HepG2 (cell line): ENCODE data around the gene KRTAP5-6. TPM values are rescaled to one million over a fixed set of nuclear protein-coding genes. Genes with fewer than 3 reads are reported as not detected.
A peak's percentile ranks its signal among the peaks of the same experiment; 100 is the strongest.

Source experiments
- ATAC-seq: fragments of 200-7000 bp; cut with Tn5 transposase; 3 replicates; pipeline ENCODE4 v1.9.1; 2020; ENCODE audit warnings: mild to moderate bottlenecking, moderate library complexity
- BruUV-seq: library from RNA; stranded (reverse); fragments of 400-500 nt; replicated peaks from 2 replicates; lab custom pipeline; 2021; lab: Mats Ljungman, UMichigan
- CTCF ChIA-PET: fragments of 300-600 bp; formaldehyde crosslinking; extraction: SDS; loops from one replicate; lab custom pipeline; 2021; ENCODE audit warnings: low total read pairs, inconsistent platforms, low intra/inter-chr PET ratio; lab: Yijun Ruan, JAX
- POLR2A ChIA-PET: fragments of 350-600 bp; sonication (Branson Sonifier 250); formaldehyde crosslinking; loops from one replicate; lab custom pipeline; 2020; ENCODE audit warnings: antibody characterized with exemption, inconsistent platforms; lab: Yijun Ruan, JAX
- DNase-seq: peaks from one replicate; pipeline ENCODE4 v3.0.0-alpha.2; 2015; ENCODE audit warnings: low spot score
- FAIRE-seq: peaks from 3 replicates; lab custom pipeline; 2011; peaks lifted over from hg19 to GRCh38; lab: Jason Lieb, UNC
- H2AFZ ChIP-seq: one replicate; pipeline ENCODE4 v1.6.1; 2011; ENCODE audit warnings: low read length, inconsistent platforms
- H3K27ac ChIP-seq: fragments of 300-600 bp; 3 replicates; pipeline ENCODE4 v1.8.0; 2011; ENCODE audit warnings: mixed run types, mild to moderate bottlenecking, mixed read lengths, low read length, inconsistent platforms; ENCODE audit not compliant: insufficient read depth; ENCODE audit errors: extremely low read length
- H3K27me3 ChIP-seq, 2 experiments: fragments of 200-600 bp in 1 of 2; 2 replicates in 1 of 2; 3 replicates in 1 of 2; pipeline versions ENCODE4 v1.6.0 to v1.8.0; 2011; ENCODE audit warnings: low read length in 2 of 2, mild to moderate bottlenecking in 2 of 2, moderate library complexity in 2 of 2, inconsistent platforms in 1 of 2; ENCODE audit not compliant: insufficient read depth in 2 of 2, control insufficient read depth in 1 of 2
- H3K36me3 ChIP-seq, 2 experiments: fragments of 200-600 bp in 1 of 2; replicated peaks in 1 of 2; 2 replicates in 1 of 2; 3 replicates in 1 of 2; pipeline versions ENCODE4 v1.5.1 to v1.8.0; 2011; ENCODE audit warnings: low read length in 2 of 2, inconsistent platforms in 1 of 2; ENCODE audit not compliant: insufficient read depth in 2 of 2, control insufficient read depth in 1 of 2
- H3K4me1 ChIP-seq: 2 replicates; pipeline ENCODE4 v1.5.1; 2012; ENCODE audit warnings: low read length, inconsistent platforms; ENCODE audit not compliant: insufficient read depth
- H3K4me2 ChIP-seq: 2 replicates; pipeline ENCODE4 v1.6.0; 2011; ENCODE audit warnings: low read depth, low read length, inconsistent platforms
- H3K4me3 ChIP-seq, 3 experiments: fragments of 200-600 bp in 1 of 3; sonication (generic), shearing (Covaris generic) in 1 of 3; replicated peaks in 1 of 3; 2 replicates each; pipeline ENCODE4 v1.5.1; 2011 to 2016; ENCODE audit warnings: low read length in 3 of 3, inconsistent platforms in 2 of 3, low read depth in 2 of 3, mild to moderate bottlenecking in 2 of 3, control low read depth in 1 of 3, mixed read lengths in 1 of 3; ENCODE audit not compliant: insufficient read depth in 1 of 3
- H3K79me2 ChIP-seq: one replicate; pipeline ENCODE4 v1.6.1; 2011; ENCODE audit warnings: low read length, inconsistent platforms; ENCODE audit not compliant: insufficient read depth
- H3K9ac ChIP-seq: 2 replicates; pipeline ENCODE4 v1.6.0; 2011; ENCODE audit warnings: mild to moderate bottlenecking, low read depth, low read length, inconsistent platforms; ENCODE audit not compliant: insufficient read depth
- H3K9me3 ChIP-seq: 2 replicates; pipeline ENCODE4 v1.5.1; 2012; ENCODE audit warnings: mild to moderate bottlenecking, low read length
- H4K20me1 ChIP-seq: 2 replicates; pipeline ENCODE4 v1.6.0; 2011; ENCODE audit warnings: inconsistent platforms, mild to moderate bottlenecking, low read length, moderate library complexity; ENCODE audit not compliant: insufficient read depth
- CC2D1A ChIP-seq: sonication (generic); formaldehyde crosslinking; IDR thresholded peaks from 2 replicates; pipeline ENCODE4 v1.8.1; 2023; ENCODE audit warnings: mild to moderate bottlenecking, missing genetic modification reagents
- CREM ChIP-seq, 2 experiments: sonication (generic) in 1 of 2; formaldehyde crosslinking in 1 of 2; IDR thresholded peaks; 2 replicates each; pipeline versions ENCODE4 v1.4.0 to v1.6.1; 2016 to 2020; ENCODE audit warnings: antibody characterized with exemption in 1 of 2, mild to moderate bottlenecking in 1 of 2, missing genetic modification reagents in 1 of 2
- HOXA3 ChIP-seq: sonication (generic); formaldehyde crosslinking; IDR thresholded peaks from 2 replicates; pipeline ENCODE4 v1.5.0; 2020; ENCODE audit warnings: missing genetic modification reagents
- MLXIP ChIP-seq: sonication (generic); formaldehyde crosslinking; IDR thresholded peaks from 2 replicates; pipeline ENCODE4 v1.9.0; 2021; ENCODE audit warnings: missing genetic modification reagents, borderline replicate concordance
- POLR2AphosphoS2 ChIP-seq: IDR thresholded peaks from 2 replicates; pipeline ENCODE4 v1.6.1; 2011; ENCODE audit warnings: low read depth, low read length, improper control_type of control experiment
- ZBTB3 ChIP-seq: sonication (generic); formaldehyde crosslinking; IDR thresholded peaks from 2 replicates; pipeline ENCODE4 v1.4.0; 2020; ENCODE audit warnings: low read depth, mild to moderate bottlenecking, moderate library complexity, missing genetic modification reagents, borderline replicate concordance
- ZFP36L1 ChIP-seq: sonication (generic); formaldehyde crosslinking; IDR thresholded peaks from 2 replicates; pipeline ENCODE4 v1.8.0; 2022; ENCODE audit warnings: mild to moderate bottlenecking, missing genetic modification reagents, moderate library complexity
- ZNF281 ChIP-seq: sonication (generic); formaldehyde crosslinking; IDR thresholded peaks from 2 replicates; pipeline ENCODE4 v1.4.0; 2020; ENCODE audit warnings: missing genetic modification reagents, borderline replicate concordance
- ZNF329 ChIP-seq: sonication (generic); formaldehyde crosslinking; IDR thresholded peaks from 2 replicates; pipeline ENCODE4 v1.9.0; 2021; ENCODE audit warnings: low read depth, mild to moderate bottlenecking, missing genetic modification reagents
- WGBS: methylation state at CpG from one replicate; pipeline ENCODE4 v1.1.6; 2017; ENCODE audit warnings: low lambda C conversion rate; 5-methylcytosine and 5-hydroxymethylcytosine counted together
- in situ Hi-C: cut with HindIII; loops from 2 replicates; pipeline ENCODE4 v1.10.0; 2017; ENCODE audit warnings: low pct_unique_long_range_greater_than_20kb; ENCODE audit not compliant: extremely low pct_ligation_motif_present
- intact Hi-C: fragments of 100-400 bp; cut with micrococcal nuclease; formaldehyde crosslinking; loops from one replicate; pipeline ENCODE4 v1.10.0; 2022; ENCODE audit not compliant: unreplicated experiment
- polyA plus RNA-seq, 8 experiments: library from polyadenylated mRNA; depleted of rRNA in 3 of 8; stranded (reverse) in 7 of 8; unstranded in 1 of 8; fragments of >200 nt; fragmentation: Illumina TruSeq in 4 of 8; extraction: Trizol in 4 of 8; gene quantifications; 2 replicates each; pipeline versions ENCODE4 v1.2.1 to v1.2.3, GENCODE V29; 2011 to 2016; ENCODE audit warnings: low read depth in 4 of 8, missing spikeins in 1 of 8, mixed read lengths in 1 of 8; ENCODE audit not compliant: insufficient read depth in 1 of 8
- total RNA-seq, 5 experiments: library from RNA; depleted of rRNA; stranded (reverse); fragments of >200 nt; fragmentation: Illumina TruSeq; extraction: Trizol; gene quantifications; 2 replicates each; pipeline ENCODE4 v1.2.3, GENCODE V29; 2016; ENCODE audit warnings: low read depth in 1 of 5

Gene KRTAP5-6
- total and polyA plus RNA-seq, 2 of the 13 experiments (the other 11 are each of a cell fraction or from before 2014, with no cell fraction given), result not detected

GRCh38 chr11:1674173-1675131 is 22.5 kb upstream of the KRTAP5-6 start:
- CTCF ChIA-PET, result interaction anchor here (2.9 kb wide), 1 partner anchor 19 kb away, joined by 9 read pairs; no protein-coding TSS in a partner anchor
- Histone ChIP-seq H3K27me3 (no peaks in the 10 kb centered on the region), H3K27ac (peak overlapping the region; percentile 95), H2AFZ (no peak overlapping the region), H3K4me2 (peak overlapping the region; percentile 67), H3K9me3 (no peaks in the 10 kb centered on the region), H3K36me3 (no peaks in the 10 kb centered on the region), H3K79me2 (no peaks in the 10 kb centered on the region), H3K4me3 (peak overlapping the region in 1 of 3 experiments; percentile 38; a peak in 2 of 6 replicates), H3K4me1 (peaks cover 93% of the 10 kb centered on the region), H4K20me1 (no peaks in the 10 kb centered on the region), H3K9ac (peak overlapping the region; percentile 74)
- WGBS, result 30% methylated on average over 18 of the region's 21 CpGs
- DNase-seq (no peak), ATAC-seq (peak; percentile 71), FAIRE-seq (no peak)
- in situ Hi-C loops (no loop called here), intact Hi-C loops (no loop called here)
- no TSS peak for BruUV-seq
- POLR2A ChIA-PET, result interaction anchor here (1.2 to 7.2 kb wide), 5 partner anchors 8 to 314 kb away, joined by 4 to 141 read pairs (median 10); partner anchors contain the start of gene CTSD
- TF ChIP-seq POLR2AphosphoS2 (no peak), ZBTB3 (0 out of 2 replicates have a peak, but pooled peaks have one; percentile 17), MLXIP (0 out of 2 replicates have a peak, but pooled peaks have one; percentile 18), ZNF329 (CRISPR knock-in tag) (no peak), ZNF281 (CRISPR knock-in tag) (no peak), CREM (IDR thresholded peaks at IDR 0.05) (peak; percentile 76), CREM (CRISPR knock-in tag; IDR thresholded peaks at IDR 0.05) (no peak), CC2D1A (no peak), HOXA3 (CRISPR knock-in tag) (peak; percentile 13; the same call in 1 of the 2 replicates), ZFP36L1 (CRISPR knock-in tag) (no peak)
